Kidney epithelial cell (primary cell): ENCODE results near the gene DGCR8. TPM values are rescaled to one million over a fixed set of nuclear protein-coding genes. Genes with fewer than 3 reads are reported as not detected.

Source experiments
- DNase-seq: peaks from one replicate; pipeline ENCODE4 v3.0.0-alpha.2; 2010; ENCODE audit warnings: low read depth
- H3K27me3 ChIP-seq: 2 replicates; pipeline ENCODE4 v1.6.0; 2011; ENCODE audit warnings: low read length; ENCODE audit not compliant: control insufficient read depth, insufficient read depth
- H3K36me3 ChIP-seq: 2 replicates; pipeline ENCODE4 v1.5.1; 2011; ENCODE audit warnings: low read length; ENCODE audit not compliant: control insufficient read depth, insufficient read depth
- H3K4me3 ChIP-seq: 2 replicates; pipeline ENCODE4 v1.5.1; 2011; ENCODE audit warnings: low read depth, mild to moderate bottlenecking, control low read depth, low read length
- total RNA-seq: library from RNA; depleted of rRNA; stranded (reverse); fragments of >200 nt; gene quantifications from 2 replicates; pipeline ENCODE4 v1.2.3, GENCODE V29; 2015
- TF ChIP-seq, protein P1 (sequence below): IDR thresholded peaks from 2 replicates; pipeline ENCODE4 v1.5.1; 2011; ENCODE audit warnings: mild to moderate bottlenecking, moderate library complexity, low read length, control low read depth, inconsistent platforms; ENCODE audit not compliant: insufficient read depth, poor library complexity, severe bottlenecking

The DGCR8 gene
- total RNA-seq, 1 donor from 2014 or later: 34.0 TPM

DNA sequence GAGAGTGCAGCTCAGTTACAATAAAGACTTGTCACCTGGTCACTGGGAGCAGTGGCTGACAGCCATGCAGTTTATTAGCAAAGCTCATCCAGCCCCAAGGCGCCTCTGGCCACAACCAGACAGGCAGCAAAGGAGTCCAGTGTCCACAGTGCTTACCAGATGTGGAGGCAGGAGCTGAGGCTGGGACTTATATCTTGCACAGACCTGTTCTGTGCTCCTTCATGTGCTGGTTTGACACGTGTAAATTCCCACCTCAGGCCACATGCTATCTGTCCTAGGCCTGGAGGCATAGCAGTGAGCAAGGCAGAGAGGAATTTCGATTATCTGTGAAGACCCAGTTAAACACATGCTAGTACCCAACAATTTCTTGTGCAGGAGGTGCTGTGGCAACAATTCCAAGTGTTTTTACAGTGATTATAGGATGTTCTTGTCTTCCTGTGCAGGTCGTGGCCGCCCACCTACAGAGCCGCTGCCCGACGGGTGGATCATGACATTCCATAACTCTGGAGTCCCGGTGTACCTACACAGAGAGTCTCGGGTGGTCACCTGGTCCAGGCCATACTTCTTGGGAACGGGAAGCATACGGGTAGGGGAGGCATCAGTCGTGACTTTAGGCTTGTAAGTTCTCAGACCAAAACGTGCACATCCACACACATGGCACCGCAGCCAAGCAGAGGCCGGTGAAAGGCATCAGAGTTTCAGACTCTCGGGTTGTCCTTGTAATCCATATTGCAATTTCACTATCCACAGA, 9.4 kb downstream of the DGCR8 start:
- TF ChIP-seq, protein P1, sequence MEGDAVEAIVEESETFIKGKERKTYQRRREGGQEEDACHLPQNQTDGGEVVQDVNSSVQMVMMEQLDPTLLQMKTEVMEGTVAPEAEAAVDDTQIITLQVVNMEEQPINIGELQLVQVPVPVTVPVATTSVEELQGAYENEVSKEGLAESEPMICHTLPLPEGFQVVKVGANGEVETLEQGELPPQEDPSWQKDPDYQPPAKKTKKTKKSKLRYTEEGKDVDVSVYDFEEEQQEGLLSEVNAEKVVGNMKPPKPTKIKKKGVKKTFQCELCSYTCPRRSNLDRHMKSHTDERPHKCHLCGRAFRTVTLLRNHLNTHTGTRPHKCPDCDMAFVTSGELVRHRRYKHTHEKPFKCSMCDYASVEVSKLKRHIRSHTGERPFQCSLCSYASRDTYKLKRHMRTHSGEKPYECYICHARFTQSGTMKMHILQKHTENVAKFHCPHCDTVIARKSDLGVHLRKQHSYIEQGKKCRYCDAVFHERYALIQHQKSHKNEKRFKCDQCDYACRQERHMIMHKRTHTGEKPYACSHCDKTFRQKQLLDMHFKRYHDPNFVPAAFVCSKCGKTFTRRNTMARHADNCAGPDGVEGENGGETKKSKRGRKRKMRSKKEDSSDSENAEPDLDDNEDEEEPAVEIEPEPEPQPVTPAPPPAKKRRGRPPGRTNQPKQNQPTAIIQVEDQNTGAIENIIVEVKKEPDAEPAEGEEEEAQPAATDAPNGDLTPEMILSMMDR: no peak
- H3K36me3 ChIP-seq: peaks cover 5% of the 10 kb centered on the region
- no peak overlapping the region for H3K4me3 ChIP-seq
- DNase-seq: no peak
- H3K27me3 ChIP-seq: no peaks in the 10 kb centered on the region

DNA sequence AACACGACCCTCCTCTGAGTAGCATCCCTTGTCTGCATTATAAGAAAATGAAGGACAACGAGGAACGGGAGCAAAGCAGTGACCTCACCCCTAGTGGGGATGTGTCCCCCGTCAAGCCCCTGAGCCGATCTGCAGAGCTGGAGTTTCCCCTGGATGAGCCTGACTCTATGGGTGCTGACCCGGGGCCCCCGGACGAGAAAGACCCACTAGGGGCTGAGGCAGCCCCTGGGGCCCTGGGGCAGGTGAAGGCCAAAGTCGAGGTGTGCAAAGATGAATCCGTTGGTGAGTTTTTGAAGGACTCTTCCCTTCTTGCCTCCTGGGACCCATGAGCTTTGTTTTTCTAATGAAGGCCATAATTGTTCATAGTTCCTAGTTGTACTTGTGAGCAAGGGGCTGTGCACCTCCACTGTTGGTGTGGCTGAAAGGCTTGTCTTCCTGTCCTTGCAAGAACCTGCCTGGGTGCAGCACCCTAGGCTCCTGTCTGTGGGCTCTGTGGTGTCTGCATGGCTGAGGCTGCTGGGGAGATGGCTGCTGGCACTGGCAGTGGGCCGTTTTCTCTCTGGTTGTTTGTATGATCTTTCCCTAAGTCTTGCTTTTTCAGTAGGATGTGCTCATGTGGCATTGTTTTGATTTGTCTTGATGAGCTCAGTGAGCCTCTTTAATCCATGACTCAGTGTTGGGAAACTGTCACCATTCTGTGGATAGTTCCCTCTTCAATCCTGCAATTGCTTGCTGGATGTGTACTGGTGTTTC, 10.1 kb downstream of the DGCR8 start:
- DNase-seq: no peak
- peaks cover 5% of the 10 kb centered on the region for H3K36me3 ChIP-seq
- no peaks in the 10 kb centered on the region for H3K27me3 ChIP-seq
- TF ChIP-seq, protein P1: no peak
- H3K4me3 ChIP-seq: no peak overlapping the region

DNA sequence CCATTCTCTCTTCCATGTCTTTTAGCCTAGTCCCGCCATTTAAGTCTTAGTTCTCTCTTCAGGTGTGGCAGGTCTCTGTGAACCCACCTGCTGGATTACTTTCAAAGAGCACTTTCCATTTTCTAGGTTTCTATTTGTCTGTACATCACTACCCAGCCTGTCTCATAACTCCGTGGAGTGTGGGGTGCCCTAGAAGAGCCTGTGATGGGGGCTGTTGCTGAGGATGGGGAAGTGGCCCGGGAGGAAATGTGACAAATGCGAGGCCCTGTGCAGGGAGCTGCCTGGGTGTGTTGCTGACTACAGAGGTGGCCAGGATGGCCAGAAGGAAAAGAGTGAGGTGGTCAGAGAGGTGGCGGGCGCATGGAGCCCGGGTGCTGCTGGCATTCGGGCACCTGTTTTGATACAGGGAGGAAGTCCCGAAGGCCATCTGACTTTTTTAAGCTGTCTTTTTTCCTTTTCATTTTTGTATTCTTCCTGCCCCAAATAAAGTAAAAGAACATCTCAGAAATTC, 10.7 kb downstream of the DGCR8 start:
- no peaks in the 10 kb centered on the region for H3K27me3 ChIP-seq
- DNase-seq: no peak
- peaks cover 5% of the 10 kb centered on the region for H3K36me3 ChIP-seq
- H3K4me3 ChIP-seq: no peak overlapping the region
- TF ChIP-seq, protein P1: no peak

DNA sequence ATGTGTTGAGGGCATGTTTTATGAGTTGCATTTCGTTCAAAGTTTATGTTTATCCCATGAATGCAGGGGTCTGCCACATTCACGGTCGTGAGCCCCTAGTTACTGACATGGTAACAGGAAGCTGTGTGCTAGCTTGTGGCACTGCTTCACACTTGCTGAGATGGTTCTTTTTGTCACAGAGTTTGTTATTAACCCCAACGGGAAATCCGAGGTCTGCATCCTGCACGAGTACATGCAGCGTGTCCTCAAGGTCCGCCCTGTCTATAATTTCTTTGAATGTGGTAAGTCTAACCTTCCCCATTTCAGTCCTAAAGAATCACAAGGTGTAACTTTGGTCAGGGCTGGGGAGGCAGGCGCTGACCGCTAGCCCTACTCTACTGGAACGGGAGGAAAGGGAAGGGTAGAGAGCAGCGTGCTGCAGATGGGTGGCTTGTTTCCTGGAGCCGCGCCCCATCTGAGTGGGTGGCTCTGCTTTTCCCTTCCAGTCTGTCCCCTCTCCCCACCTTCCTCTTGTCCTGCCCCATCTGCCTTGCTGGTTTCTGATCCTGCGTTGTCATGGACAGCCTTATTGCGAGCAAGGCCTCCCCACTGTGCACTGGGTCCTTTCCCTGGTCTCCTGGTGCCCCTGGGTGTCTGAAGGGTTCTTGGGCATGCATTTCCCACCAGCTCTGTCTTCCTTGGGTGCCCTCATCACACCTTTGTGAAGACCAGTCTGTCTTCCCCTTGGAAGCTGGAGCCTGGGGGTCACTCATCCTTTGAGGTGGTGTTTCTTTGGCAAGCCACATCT, 11.8 kb downstream of the DGCR8 start:
- no peak for DNase-seq
- Histone ChIP-seq H3K4me3 (no peak overlapping the region), H3K36me3 (peaks cover 4% of the 10 kb centered on the region), H3K27me3 (no peaks in the 10 kb centered on the region)
- TF ChIP-seq, protein P1: no peak

DNA sequence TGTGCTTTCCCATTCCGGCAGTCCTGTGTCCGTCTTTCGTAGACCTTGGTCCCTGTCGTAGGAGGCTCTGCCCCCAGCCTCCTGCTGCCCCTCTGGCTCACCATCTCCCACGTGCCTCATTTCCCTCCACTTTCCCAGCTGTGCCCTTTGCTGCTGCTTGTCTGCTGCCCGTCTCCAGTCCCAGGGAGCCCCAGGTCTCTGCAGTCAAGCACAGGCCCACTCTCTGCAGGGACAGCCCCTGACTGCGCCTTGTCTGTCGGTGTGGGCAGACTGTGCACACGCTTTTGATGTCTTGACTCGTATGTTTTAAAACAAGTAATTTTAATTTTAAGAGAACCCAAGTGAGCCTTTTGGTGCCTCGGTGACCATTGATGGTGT, 12.4 kb downstream of the DGCR8 start:
- TF ChIP-seq, protein P1: no peak
- Histone ChIP-seq H3K4me3 (no peak overlapping the region), H3K27me3 (no peaks in the 10 kb centered on the region), H3K36me3 (peaks cover 4% of the 10 kb centered on the region)
- no peak for DNase-seq
